ENCODE measurements around the gene ARL16. TPM values are rescaled to one million over a fixed set of nuclear protein-coding genes. Genes with fewer than 3 reads are reported as not detected.

The ARL16 gene
- polyA plus RNA-seq, 2 of the 4 experiments (the other 2 are of a cell fraction), result 45.2 to 53.6 TPM

GRCh38 chr17:81665205-81666091 is 18.1 kb downstream of the ARL16 start:
- DNase-seq (ENCODE audit: low read depth in 1 of 2, low spot score in 1 of 2), result peak; percentile 61 to 64

More at GRCh38 chr17:81665205-81666091, 18.1 kb downstream of the ARL16 start:
- H3K4me2 ChIP-seq, result peak overlapping the region; percentile 89
- TF ChIP-seq HOXA7 (CRISPR knock-in tag; IDR thresholded peaks at IDR 0.05) (peak; percentile 67; the same call in 1 of the 2 replicates), POLR2A (IDR thresholded peaks at IDR 0.05; ENCODE audit: low read length) (peak; percentile 53), HOXB5 (CRISPR knock-in tag; IDR thresholded peaks at IDR 0.05) (peak; percentile 92; the same call in 1 of the 2 replicates), HOXB13 (CRISPR knock-in tag; IDR thresholded peaks at IDR 0.05; ENCODE audit: low read depth) (peak; percentile 98), SREBF2 (IDR thresholded peaks at IDR 0.05) (no peak), E2F6 (IDR thresholded peaks at IDR 0.05; ENCODE audit: borderline replicate concordance, low read depth) (peak; percentile 97), MYC (IDR thresholded peaks at IDR 0.05; ENCODE audit: borderline replicate concordance, low read length) (peak; percentile 96; the same call in 1 of the 2 replicates), FOXS1 (CRISPR knock-in tag; IDR thresholded peaks at IDR 0.05) (peak; percentile 87), USF2 (IDR thresholded peaks at IDR 0.05) (no peak), TFCP2L1 (CRISPR knock-in tag; IDR thresholded peaks at IDR 0.05) (peak; percentile 88; the same call in 1 of the 2 replicates), EHF (CRISPR knock-in tag; IDR thresholded peaks at IDR 0.05) (peak; percentile 94), REST (IDR thresholded peaks at IDR 0.05) (no peak), HEYL (CRISPR knock-in tag; IDR thresholded peaks at IDR 0.05) (peak; percentile 88; the same call in 1 of the 2 replicates), NPAS2 (CRISPR knock-in tag; IDR thresholded peaks at IDR 0.05; ENCODE audit: borderline replicate concordance) (peak; percentile 55; the same call in 1 of the 2 replicates), ZNF302 (CRISPR knock-in tag; IDR thresholded peaks at IDR 0.05) (peak; percentile 88; the same call in 1 of the 2 replicates), CHD2 (IDR thresholded peaks at IDR 0.05; ENCODE audit: low read length, partially characterized antibody) (peak; percentile 23), EHMT2 (IDR thresholded peaks at IDR 0.05; ENCODE audit: low read depth) (no peak), FOSB (CRISPR knock-in tag; IDR thresholded peaks at IDR 0.05) (peak; percentile 68; the same call in 1 of the 2 replicates), TP53 (CRISPR knock-in tag; IDR thresholded peaks at IDR 0.05) (peak; percentile 51), SMC3 (IDR thresholded peaks at IDR 0.05) (no peak), MAX (IDR thresholded peaks at IDR 0.05) (peak; percentile 100), FOSL2 (IDR thresholded peaks at IDR 0.05) (no peak), FOSL2 (CRISPR knock-in tag; IDR thresholded peaks at IDR 0.05) (no peak; the same call in 1 of the 2 replicates), ATOH8 (CRISPR knock-in tag; IDR thresholded peaks at IDR 0.05; ENCODE audit: low read depth) (peak; percentile 98), POLR2AphosphoS2 (conservative IDR thresholded peaks at IDR 0.05; ENCODE audit: low read length) (no peak)
- peak; percentile 57 to 69 for ATAC-seq
- FAIRE-seq, result no peak
- peak overlapping the region; percentile 97 to 99 for H3K27ac ChIP-seq
- 66% methylated on average over 26 of the region's 30 CpGs for WGBS (ENCODE audit: missing lambda C conversion rate)
- peaks cover 22% of the 10 kb centered on the region for H3K4me1 ChIP-seq
- no peaks in the 10 kb centered on the region for H3K9me3 ChIP-seq
- H3K4me3 ChIP-seq, result peak overlapping the region; percentile 99
- POLR2A ChIA-PET, result interaction anchor here (0.6 to 1.5 kb wide), 7 partner anchors 10 to 169 kb away, joined by 3 to 8 read pairs (median 3); partner anchors contain the start of genes ARL16 and HGS
- CTCF ChIA-PET, result interaction anchor here (0.5 to 2.7 kb wide), 6 partner anchors 10 to 180 kb away, joined by 3 to 20 read pairs (median 4); no protein-coding TSS in a partner anchor
